Activated CD4-positive, alpha-beta T cell treated with anti-CD3 and anti-CD28 coated beads, Interleukin-2, amount 10 ng/mL, durations not matched to agents 7 days and 5 days (primary cell): ENCODE results near the gene SYT14. TPM values are rescaled to one million over a fixed set of nuclear protein-coding genes. Genes with fewer than 3 reads are reported as not detected.

Experiments
- CTCF ChIA-PET: fragments of 350-600 bp; sonication (Branson Sonifier 250); formaldehyde crosslinking; loops from one replicate; lab custom pipeline; 2021; ENCODE audit warnings: antibody characterized with exemption; lab: Charles Lee
- POLR2A ChIA-PET: fragments of 350-600 bp; sonication (Branson Sonifier 250); formaldehyde crosslinking; loops from one replicate; lab custom pipeline; 2021; ENCODE audit warnings: antibody characterized with exemption; lab: Charles Lee
- DNase-seq: peaks from one replicate; pipeline ENCODE4 v3.0.0-alpha.2; 2020
- H3K27ac Mint-ChIP-seq: one replicate; pipeline ENCODE4 v1.8.0; 2021; ENCODE audit warnings: mild to moderate bottlenecking, moderate library complexity, mixed read lengths
- H3K27me3 Mint-ChIP-seq: one replicate; pipeline ENCODE4 v1.8.0; 2021; ENCODE audit warnings: mixed read lengths
- H3K36me3 Mint-ChIP-seq: one replicate; pipeline ENCODE4 v1.8.0; 2021; ENCODE audit warnings: low read depth, mixed read lengths
- H3K4me1 Mint-ChIP-seq: one replicate; pipeline ENCODE4 v1.8.0; 2021; ENCODE audit warnings: mixed read lengths
- H3K4me3 Mint-ChIP-seq: one replicate; pipeline ENCODE4 v1.8.0; 2021; ENCODE audit warnings: mild to moderate bottlenecking, moderate library complexity, mixed read lengths
- H3K9me3 Mint-ChIP-seq: one replicate; pipeline ENCODE4 v1.8.0; 2021; ENCODE audit warnings: mixed read lengths
- total RNA-seq, 2 experiments: library from RNA; stranded (reverse); gene quantifications; one replicate each; pipeline ENCODE4 v1.2.3, GENCODE V29; 2021

SYT14 gene
- total RNA-seq, 2 experiments from 2014 or later: not detected

- DNase-seq: no peak
- Mint-ChIP-seq H3K4me3 (no peak overlapping the region), H3K9me3 (no peaks in the 10 kb centered on the region), H3K27ac (no peak overlapping the region), H3K27me3 (peaks cover 8% of the 10 kb centered on the region), H3K36me3 (no peaks in the 10 kb centered on the region), H3K4me1 (no peaks in the 10 kb centered on the region)
- POLR2A ChIA-PET: no interaction called here
- CTCF ChIA-PET: no interaction called here
These were observed 275.3 kb downstream of the SYT14 start for GRCh38 chr1:210213335-210213734.

GRCh38 chr1:210214573-210215409, 276.8 kb downstream of the SYT14 start:
- ChIA-PET CTCF (no interaction called here), POLR2A (no interaction called here)
- Mint-ChIP-seq H3K27me3 (peaks cover 12% of the 10 kb centered on the region), H3K4me3 (no peak overlapping the region), H3K4me1 (no peaks in the 10 kb centered on the region), H3K36me3 (no peaks in the 10 kb centered on the region), H3K9me3 (no peaks in the 10 kb centered on the region), H3K27ac (no peak overlapping the region)
- DNase-seq: no peak

GRCh38 chr1:210217482-210217881, 279.5 kb downstream of the SYT14 start:
- no peak overlapping the region for H3K27ac Mint-ChIP-seq
- H3K36me3 Mint-ChIP-seq: no peaks in the 10 kb centered on the region
- ChIA-PET CTCF (no interaction called here), POLR2A (no interaction called here)
- H3K4me1 Mint-ChIP-seq: no peaks in the 10 kb centered on the region
- DNase-seq: no peak
- peaks cover 14% of the 10 kb centered on the region for H3K27me3 Mint-ChIP-seq
- H3K4me3 Mint-ChIP-seq: no peak overlapping the region
- H3K9me3 Mint-ChIP-seq: no peaks in the 10 kb centered on the region

GRCh38 chr1:210218047-210218446, 280.0 kb downstream of the SYT14 start:
- Mint-ChIP-seq H3K9me3 (no peaks in the 10 kb centered on the region), H3K27me3 (peaks cover 19% of the 10 kb centered on the region), H3K27ac (no peak overlapping the region), H3K4me3 (no peak overlapping the region), H3K36me3 (no peaks in the 10 kb centered on the region), H3K4me1 (no peaks in the 10 kb centered on the region)
- POLR2A ChIA-PET: no interaction called here
- DNase-seq: no peak
- CTCF ChIA-PET: no interaction called here

Other genes starting within 250 kb of the SYT14 start
- 1 to 10 TPM; 1.5 TPM for gene HSD11B1, start 233.4 kb upstream of the SYT14 start, total RNA-seq
- gene TRAF3IP3, start 182.2 kb upstream of the SYT14 start, total RNA-seq: 100 to 1,000 TPM; 426 to 434 TPM
- gene C1orf74, start 153.7 kb upstream of the SYT14 start, total RNA-seq: 1 to 10 TPM; 1.9 to 2.0 TPM
- not detected for gene IRF6, start 132.1 kb upstream of the SYT14 start, total RNA-seq
- gene UTP25, start 110.2 kb upstream of the SYT14 start, total RNA-seq: 1 to 10 TPM; 8.4 to 9.5 TPM